H9 (cell line): ENCODE results near the gene GPR183. TPM values are rescaled to one million over a fixed set of nuclear protein-coding genes. Genes with fewer than 3 reads are reported as not detected.
A peak's percentile ranks its signal among the peaks of the same experiment; 100 is the strongest.

Experiments
- DNase-seq: peaks from one replicate; pipeline ENCODE4 v3.0.0-alpha.2; 2017
- H2AFZ ChIP-seq: one replicate; pipeline ENCODE4 v1.6.1; 2013; ENCODE audit warnings: mild to moderate bottlenecking, low read length, control low read depth, moderate library complexity
- H2AK5ac ChIP-seq: 2 replicates; pipeline ENCODE4 v1.6.1; 2013; ENCODE audit warnings: low read length, control low read depth, mixed read lengths; ENCODE audit not compliant: insufficient read length
- H2BK120ac ChIP-seq: one replicate; pipeline ENCODE4 v1.6.1; 2013; ENCODE audit warnings: low read depth, mild to moderate bottlenecking, low read length, control low read depth, inconsistent platforms; ENCODE audit not compliant: poor library complexity, severe bottlenecking
- H2BK12ac ChIP-seq: 2 replicates; pipeline ENCODE4 v1.6.1; 2013; ENCODE audit warnings: low read length, control low read depth, mixed read lengths, low read depth; ENCODE audit not compliant: insufficient read length
- H2BK15ac ChIP-seq: 2 replicates; pipeline ENCODE4 v1.6.1; 2013; ENCODE audit warnings: low read depth, low read length, control low read depth
- H2BK20ac ChIP-seq: one replicate; pipeline ENCODE4 v1.6.1; 2013; ENCODE audit warnings: low read depth, mild to moderate bottlenecking, low read length, control low read depth, inconsistent platforms; ENCODE audit not compliant: poor library complexity, severe bottlenecking
- H2BK5ac ChIP-seq: 2 replicates; pipeline ENCODE4 v1.6.1; 2013; ENCODE audit warnings: low read length, control low read depth, mixed read lengths; ENCODE audit not compliant: insufficient read length
- H3K14ac ChIP-seq: 2 replicates; pipeline ENCODE4 v1.6.1; 2013; ENCODE audit warnings: low read length, control low read depth; ENCODE audit not compliant: insufficient read depth
- H3K18ac ChIP-seq: 2 replicates; pipeline ENCODE4 v1.6.1; 2013; ENCODE audit warnings: low read depth, mild to moderate bottlenecking, mixed read lengths, low read length, control low read depth; ENCODE audit not compliant: insufficient read length
- H3K23ac ChIP-seq: 2 replicates; pipeline ENCODE4 v1.6.1; 2013; ENCODE audit warnings: low read length, control low read depth, mixed read lengths, low read depth; ENCODE audit not compliant: insufficient read length
- H3K23me2 ChIP-seq: 2 replicates; pipeline ENCODE4 v1.6.1; 2013; ENCODE audit warnings: low read depth, mild to moderate bottlenecking, mixed read lengths, low read length, control low read depth; ENCODE audit not compliant: insufficient read length, poor library complexity, severe bottlenecking
- H3K27ac ChIP-seq: 2 replicates; pipeline ENCODE4 v1.5.1; 2013; ENCODE audit warnings: low read length, control low read depth, mixed read lengths, low read depth; ENCODE audit not compliant: insufficient read length
- H3K27me3 ChIP-seq: 2 replicates; pipeline ENCODE4 v1.6.1; 2013; ENCODE audit warnings: low read length, control low read depth, inconsistent platforms; ENCODE audit not compliant: insufficient read depth
- H3K4ac ChIP-seq: 2 replicates; pipeline ENCODE4 v1.6.1; 2013; ENCODE audit warnings: low read depth, mild to moderate bottlenecking, control low read depth, inconsistent platforms, low read length, moderate library complexity
- H3K4me1 ChIP-seq: 2 replicates; pipeline ENCODE4 v1.6.1; 2013; ENCODE audit warnings: low read length, control low read depth, inconsistent platforms; ENCODE audit not compliant: insufficient read depth
- H3K4me2 ChIP-seq: 2 replicates; pipeline ENCODE4 v1.6.1; 2013; ENCODE audit warnings: low read length, control low read depth, mixed read lengths; ENCODE audit not compliant: insufficient read length, insufficient read depth
- H3K56ac ChIP-seq: 2 replicates; pipeline ENCODE4 v1.6.1; 2013; ENCODE audit warnings: low read depth, mild to moderate bottlenecking, mixed read lengths, low read length, control low read depth; ENCODE audit not compliant: insufficient read length
- H3K79me1 ChIP-seq: 2 replicates; pipeline ENCODE4 v1.6.1; 2013; ENCODE audit warnings: low read depth, mild to moderate bottlenecking, moderate library complexity, low read length, control low read depth, inconsistent platforms; ENCODE audit not compliant: insufficient read depth, poor library complexity, severe bottlenecking
- H3K79me2 ChIP-seq: 2 replicates; pipeline ENCODE4 v1.6.1; 2013; ENCODE audit warnings: low read length, control low read depth, inconsistent platforms; ENCODE audit not compliant: insufficient read depth
- H3K9ac ChIP-seq: 2 replicates; pipeline ENCODE4 v1.6.1; 2013; ENCODE audit warnings: low read length, control low read depth, mixed read lengths; ENCODE audit not compliant: insufficient read length; ENCODE audit errors: extremely low read depth
- H3K9me3 ChIP-seq: one replicate; pipeline ENCODE4 v1.6.1; 2013; ENCODE audit warnings: low read depth, low read length, inconsistent platforms; ENCODE audit not compliant: control insufficient read depth
- H3T11ph ChIP-seq: one replicate; pipeline ENCODE4 v1.6.1; 2013; ENCODE audit warnings: mild to moderate bottlenecking, low read length, control low read depth, inconsistent platforms
- H4K20me1 ChIP-seq: one replicate; pipeline ENCODE4 v1.6.1; 2013; ENCODE audit not compliant: control insufficient read depth, insufficient read length, insufficient read depth
- H4K5ac ChIP-seq: 2 replicates; pipeline ENCODE4 v1.6.1; 2013; ENCODE audit warnings: low read depth, mild to moderate bottlenecking, mixed read lengths, low read length, control low read depth; ENCODE audit not compliant: insufficient read length
- H4K8ac ChIP-seq: replicated peaks from 2 replicates; pipeline ENCODE4 v1.6.1; 2013; ENCODE audit warnings: low read length, control low read depth, mixed read lengths, low read depth; ENCODE audit not compliant: insufficient read length
- H4K91ac ChIP-seq: 2 replicates; pipeline ENCODE4 v1.6.1; 2013; ENCODE audit warnings: low read depth, mild to moderate bottlenecking, moderate library complexity, mixed read lengths, low read length, control low read depth; ENCODE audit not compliant: insufficient read length
- H3K27ac Mint-ChIP-seq, 3 experiments: 2 replicates in 2 of 3; 3 replicates in 1 of 3; pipeline ENCODE4 v1.8.0; 2020 to 2021; ENCODE audit warnings: mixed read lengths in 3 of 3, mild to moderate bottlenecking in 1 of 3, moderate library complexity in 1 of 3
- H3K27me3 Mint-ChIP-seq: 2 replicates; pipeline ENCODE4 v1.8.0; 2021; ENCODE audit warnings: low read depth, mild to moderate bottlenecking, moderate library complexity, mixed read lengths
- H3K36me3 Mint-ChIP-seq, 3 experiments: 2 replicates in 2 of 3; 3 replicates in 1 of 3; pipeline ENCODE4 v1.8.0; 2020 to 2021; ENCODE audit warnings: low read depth in 3 of 3, mixed read lengths in 3 of 3; ENCODE audit not compliant: insufficient read depth in 1 of 3
- H3K4me1 Mint-ChIP-seq, 2 experiments: 2 replicates each; pipeline ENCODE4 v1.8.0; 2020; ENCODE audit warnings: mixed read lengths in 2 of 2
- H3K4me3 Mint-ChIP-seq, 2 experiments: 2 replicates in 1 of 2; 3 replicates in 1 of 2; pipeline ENCODE4 v1.8.0; 2020 to 2021; ENCODE audit warnings: mild to moderate bottlenecking in 2 of 2, mixed read lengths in 2 of 2, moderate library complexity in 1 of 2
- H3K9me3 Mint-ChIP-seq, 2 experiments: 2 replicates in 1 of 2; 3 replicates in 1 of 2; pipeline ENCODE4 v1.8.0; 2020; ENCODE audit warnings: mild to moderate bottlenecking in 2 of 2, mixed read lengths in 2 of 2, moderate library complexity in 1 of 2
- CTCF ChIP-seq: fragments of 200-600 bp; sonication (generic); conservative IDR thresholded peaks from 3 replicates; pipeline ENCODE4 v1.8.0; 2021; ENCODE audit warnings: antibody characterized with exemption, mild to moderate bottlenecking
- WGBS: extraction: QIAGEN DNeasy Blood & Tissue Kit; methylation state at CpG from one replicate; pipeline ENCODE4 v1.1.7; 2013; ENCODE audit warnings: missing lambda C conversion rate, low lambda C conversion rate, mixed read lengths; ENCODE audit not compliant: insufficient read length; ENCODE audit errors: extremely low coverage; 5-methylcytosine and 5-hydroxymethylcytosine counted together
- total RNA-seq: library from RNA; stranded (reverse); gene quantifications from 2 replicates; pipeline ENCODE4 v1.2.1, GENCODE V29; 2021

GPR183 gene
- total RNA-seq, 1 experiment from 2014 or later, result not detected

DNA sequence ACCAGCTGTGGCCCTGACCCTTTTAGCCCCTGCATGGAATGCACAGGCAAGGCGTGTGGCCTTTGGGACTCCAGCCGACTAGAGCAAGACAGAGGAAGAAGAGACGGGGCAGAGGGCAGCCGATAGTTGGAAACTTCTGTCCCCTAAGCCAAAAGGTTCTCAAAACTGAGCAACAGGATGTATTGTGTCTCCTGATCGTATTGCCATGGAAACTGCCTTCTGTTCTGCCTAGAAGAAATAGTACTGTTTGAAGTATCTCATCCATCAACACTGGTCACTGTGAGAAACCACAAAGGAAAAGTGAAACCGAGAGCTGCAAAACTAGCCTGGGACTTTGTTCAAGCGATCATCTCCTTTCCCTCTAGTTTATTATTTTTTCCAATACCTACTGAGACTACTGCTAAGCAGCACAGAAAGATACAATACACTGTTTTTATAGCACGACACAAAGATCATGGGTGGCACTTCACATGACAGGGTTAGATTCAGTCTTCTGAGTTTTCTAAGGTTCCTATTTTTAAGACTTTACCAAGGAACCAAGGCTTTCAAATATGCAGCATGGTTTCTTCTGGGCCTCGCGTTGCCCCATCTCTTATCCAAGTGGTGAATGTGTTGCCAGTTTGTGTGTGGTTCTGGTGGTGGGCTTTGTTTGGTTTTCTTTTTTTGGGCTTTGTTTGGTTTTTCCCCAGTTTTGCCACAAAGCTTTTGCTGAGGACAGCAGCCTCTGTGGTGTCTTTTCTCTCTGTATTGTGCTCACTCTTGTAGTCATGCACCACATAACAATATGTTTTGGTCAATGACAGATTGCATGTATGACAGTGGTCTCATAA lies 49.3 kb upstream of the GPR183 start:
- Mint-ChIP-seq H3K4me3 (no peak overlapping the region), H3K9me3 (no peaks in the 10 kb centered on the region), H3K4me1 (peaks cover 15% of the 10 kb centered on the region in 2 experiments), H3K36me3 (peaks cover 11 to 38% (median 36%) of the 10 kb centered on the region in 3 experiments), H3K27ac (peak overlapping the region in 1 of 3 experiments; percentile 50; a peak in 1 of 7 replicates), H3K27me3 (no peaks in the 10 kb centered on the region)
- H3K27ac ChIP-seq, result no peak overlapping the region
- H3K23ac ChIP-seq, result no peak overlapping the region
- no peak overlapping the region for H3K18ac ChIP-seq
- no peak overlapping the region for H2BK15ac ChIP-seq
- no peaks in the 10 kb centered on the region for H3K79me1 ChIP-seq
- no peak overlapping the region for H3K4ac ChIP-seq
- no peak for DNase-seq
- no peak overlapping the region for H3K4me2 ChIP-seq
- no CpG with 5 or more reads among the region's 10 CpGs for WGBS
- no peak overlapping the region for H4K91ac ChIP-seq
- H4K20me1 ChIP-seq, result no peaks in the 10 kb centered on the region
- TF ChIP-seq CTCF, result no peak
- H3T11ph ChIP-seq, result no peak overlapping the region
- H3K4me1 ChIP-seq, result no peaks in the 10 kb centered on the region; the same call in 1 of the 2 replicates
- H3K23me2 ChIP-seq, result no peaks in the 10 kb centered on the region
- H2AFZ ChIP-seq, result no peak overlapping the region
- no peak overlapping the region for H3K56ac ChIP-seq
- H2BK20ac ChIP-seq, result no peak overlapping the region
- no peak overlapping the region for H4K5ac ChIP-seq
- H2BK5ac ChIP-seq, result no peak overlapping the region
- H3K79me2 ChIP-seq, result no peaks in the 10 kb centered on the region
- H4K8ac ChIP-seq, result no peak overlapping the region
- no peaks in the 10 kb centered on the region for H3K9me3 ChIP-seq
- H2BK12ac ChIP-seq, result no peak overlapping the region
- H2BK120ac ChIP-seq, result no peak overlapping the region
- no peaks in the 10 kb centered on the region for H3K27me3 ChIP-seq
- no peak overlapping the region for H2AK5ac ChIP-seq
- no peak overlapping the region for H3K9ac ChIP-seq
- H3K14ac ChIP-seq, result no peak overlapping the region
